GM18519 (cell line): ENCODE data around the gene ABHD2.
"Not testable (repeated sequence)": the region's sequence is repeated elsewhere in the genome, so short reads cannot be mapped to it uniquely, and the experiment has no call there.

ENCODE experiments used
- ATAC-seq: cut with Tn5 transposase; IDR thresholded peaks from one replicate; pipeline ENCODE4 v1.9.1; 2021; ENCODE audit warnings: mild to moderate bottlenecking, moderate library complexity; ENCODE audit not compliant: unreplicated experiment, low FRiP score

ABHD2 gene

DNA sequence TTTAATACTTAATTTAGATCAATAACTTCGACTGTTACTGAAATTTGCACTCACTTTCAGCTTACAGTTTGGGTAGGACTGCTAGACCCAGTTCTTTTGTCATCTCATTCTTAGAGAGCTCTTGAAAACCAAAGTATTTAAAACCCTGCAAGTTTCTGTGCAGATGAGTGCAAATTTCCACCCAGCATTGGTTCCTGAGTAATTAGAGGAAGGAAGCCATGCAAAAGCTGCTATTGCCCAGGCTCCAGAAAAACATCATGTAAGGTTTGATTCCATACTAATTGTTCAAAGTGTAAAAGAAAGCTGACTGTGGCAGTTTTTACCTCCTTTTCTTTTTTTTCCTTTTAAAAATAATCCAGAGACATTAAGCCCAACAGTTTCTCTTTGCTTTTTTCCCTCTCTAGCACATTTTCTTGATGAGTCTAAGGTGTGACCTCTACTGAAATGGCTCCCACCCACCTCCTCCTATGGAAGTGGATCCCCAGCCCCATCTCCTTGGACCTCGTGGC, 30.3 kb downstream of the ABHD2 start:
- ATAC-seq: no peak

GRCh38 chr15:89119489-89120478, 31.5 kb downstream of the ABHD2 start:
- no peak for ATAC-seq

GRCh38 chr15:89120479-89121000, 32.3 kb downstream of the ABHD2 start:
- not testable (repeated sequence) for ATAC-seq

DNA sequence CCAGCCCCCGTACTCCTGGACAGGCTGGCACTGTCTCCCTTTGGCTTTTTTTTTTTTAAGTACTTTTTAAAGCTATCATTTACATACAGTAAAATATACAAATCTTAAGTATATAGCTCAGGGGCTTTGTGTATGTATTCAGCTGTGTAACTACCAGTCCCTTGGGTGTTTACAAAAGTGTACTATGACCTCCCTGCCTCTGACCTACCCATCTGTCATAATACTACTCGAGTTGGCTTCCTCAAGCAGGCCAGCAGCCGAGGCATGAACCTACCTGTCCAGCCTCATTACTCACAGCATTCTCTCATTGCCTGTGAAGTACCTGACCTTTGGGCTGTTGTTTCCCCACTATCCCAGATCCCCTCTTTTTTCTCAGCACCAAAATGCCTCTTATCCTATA, 33.2 kb downstream of the ABHD2 start:
- no peak for ATAC-seq

- ATAC-seq: no peak
Measured at GRCh38 chr15:89122505-89123180, 34.4 kb downstream of the ABHD2 start.

DNA sequence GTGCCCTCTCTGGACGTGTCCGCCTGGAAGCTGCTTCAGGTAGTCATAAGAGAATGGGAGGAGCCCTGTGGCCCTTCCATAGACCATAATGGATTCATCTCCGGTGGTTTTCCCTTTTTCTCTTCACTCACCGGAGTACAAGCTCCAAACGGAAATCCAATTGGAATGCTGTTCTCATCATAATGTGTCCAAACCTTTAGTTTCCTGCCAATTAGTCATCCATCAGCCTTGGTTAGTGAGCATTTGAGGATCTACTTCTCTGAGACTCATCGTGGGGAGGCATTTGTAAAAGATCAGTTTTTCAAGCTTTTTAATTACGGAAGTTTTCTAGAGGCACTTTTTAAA, 34.9 kb downstream of the ABHD2 start:
- no peak for ATAC-seq

GRCh38 chr15:89125088-89125826, 37.0 kb downstream of the ABHD2 start:
- no peak for ATAC-seq

- ATAC-seq: no peak
Measured at GRCh38 chr15:89126009-89126408, 37.8 kb downstream of the ABHD2 start.

DNA sequence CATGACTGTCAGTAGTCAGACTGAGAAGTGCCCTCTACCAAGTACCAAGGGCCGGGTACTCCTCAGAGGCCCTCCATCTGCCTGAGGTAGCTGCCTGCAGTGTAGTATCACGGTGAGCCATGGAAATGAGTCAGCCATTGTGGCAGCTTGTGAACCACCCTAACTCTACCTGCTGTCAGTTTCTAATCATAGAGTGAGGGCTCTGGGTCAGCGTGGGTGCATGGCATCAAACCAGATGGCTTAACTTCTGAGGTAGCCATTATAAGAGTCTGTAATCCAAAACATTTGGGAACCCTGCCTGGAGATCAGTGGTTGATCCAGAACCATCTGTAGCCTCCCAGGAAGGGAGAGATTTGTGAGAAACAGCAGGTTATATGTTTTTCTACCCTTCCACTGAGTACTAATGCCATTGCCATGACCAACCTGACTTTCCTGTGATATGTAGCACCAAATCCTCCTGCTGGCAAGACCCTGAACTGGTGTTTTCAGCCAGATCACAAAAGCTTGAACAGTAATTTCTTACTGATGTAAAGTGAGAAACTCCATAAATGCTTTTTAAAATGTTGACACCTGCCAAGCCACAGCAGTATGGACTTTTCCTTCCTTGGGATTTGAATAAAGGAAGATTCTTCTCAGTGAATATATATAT, 38.9 kb downstream of the ABHD2 start:
- ATAC-seq: no peak

DNA sequence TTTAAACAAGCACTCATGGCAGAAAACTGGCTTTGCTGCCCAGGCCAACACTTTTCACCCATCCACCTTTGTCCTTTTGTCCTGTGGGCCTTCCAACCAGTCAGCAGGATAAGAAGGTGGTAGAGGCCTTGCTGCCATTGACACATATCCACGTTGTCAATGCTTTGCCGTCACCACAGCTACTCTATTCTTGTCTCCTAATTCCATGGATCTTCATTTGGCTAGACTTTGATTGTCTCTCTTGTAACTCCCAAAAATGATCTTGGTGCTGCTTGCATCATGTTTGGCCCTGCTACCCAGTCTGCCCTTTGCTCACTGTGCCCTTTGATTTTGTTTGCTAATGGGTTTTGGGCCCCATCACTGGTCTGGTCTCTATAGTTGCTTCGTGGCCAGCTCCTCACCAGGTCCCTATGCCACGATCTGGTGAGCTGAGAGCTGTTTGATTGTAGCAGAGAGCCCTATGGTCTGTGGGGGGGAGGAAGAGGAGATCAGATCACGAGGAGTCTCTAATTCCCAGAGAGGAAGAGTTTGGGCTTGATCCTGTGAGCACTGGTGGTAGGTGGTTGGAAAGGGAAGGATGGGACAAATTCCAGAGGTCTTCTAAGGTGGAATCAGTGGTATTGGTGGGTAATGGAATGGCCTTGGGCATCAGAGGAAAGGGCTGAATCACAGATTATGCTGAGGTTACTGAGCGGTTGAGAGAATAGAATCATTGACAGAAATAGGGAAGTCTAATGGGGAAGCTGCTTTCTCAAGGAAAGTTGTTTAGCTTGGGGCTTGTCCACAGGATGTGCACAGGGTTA, 40.3 kb downstream of the ABHD2 start:
- no peak for ATAC-seq

DNA sequence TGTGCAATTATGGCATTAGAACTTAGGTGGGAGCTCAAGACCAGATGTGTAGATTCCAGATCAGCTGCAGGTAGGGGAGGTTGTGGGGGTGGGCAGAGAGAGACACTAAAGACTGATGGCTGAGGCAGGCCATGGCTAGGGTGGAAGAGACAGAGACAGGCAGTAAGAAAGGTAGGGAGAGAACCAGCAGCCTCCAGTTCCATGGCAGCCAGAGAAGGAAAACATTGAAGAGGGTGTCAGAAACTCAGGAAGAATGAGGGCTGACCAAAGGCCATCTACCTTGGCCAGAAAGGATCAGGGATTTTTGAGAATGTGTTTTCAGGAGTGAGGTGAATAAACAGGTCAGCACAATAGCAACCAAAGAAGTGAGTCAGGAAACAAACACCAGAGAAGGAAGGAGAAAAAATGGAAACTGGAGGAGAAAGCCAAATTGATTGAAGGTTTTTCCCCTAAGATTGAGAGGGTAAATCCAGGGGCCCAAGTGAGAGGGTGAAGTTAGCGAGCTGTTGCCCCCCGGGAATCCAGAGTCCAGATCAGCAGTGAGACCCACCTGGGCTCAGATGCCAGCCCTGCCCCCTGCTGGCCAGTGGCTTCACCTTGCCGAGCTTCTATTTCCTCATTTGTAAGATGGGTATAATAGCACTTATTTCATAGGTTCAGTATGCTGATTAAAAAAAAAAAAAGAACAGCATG, 41.0 kb downstream of the ABHD2 start:
- ATAC-seq: no peak

- no peak for ATAC-seq
Measured at GRCh38 chr15:89129816-89130134, 41.5 kb downstream of the ABHD2 start.

DNA sequence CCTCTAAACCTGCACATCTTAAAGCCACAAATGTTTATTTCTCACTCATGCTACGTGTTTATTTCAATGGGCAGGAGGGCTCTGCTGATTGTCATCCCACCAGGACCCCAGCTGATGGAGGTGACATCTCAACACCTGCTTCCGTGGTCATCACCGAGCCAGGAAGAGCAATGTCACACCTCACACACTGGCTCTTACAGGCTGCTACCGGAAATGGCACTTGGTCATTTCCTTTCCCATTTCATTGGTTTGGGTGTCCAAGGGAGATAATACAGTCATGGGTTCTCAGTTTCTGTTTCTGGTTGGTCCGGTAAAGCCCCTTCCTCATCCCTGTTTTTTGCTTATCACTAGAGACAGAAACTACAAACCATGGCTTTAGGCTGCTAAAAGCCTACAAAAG, 41.9 kb downstream of the ABHD2 start:
- no peak for ATAC-seq

GRCh38 chr15:89131731-89132130, 43.5 kb downstream of the ABHD2 start:
- no peak for ATAC-seq

DNA sequence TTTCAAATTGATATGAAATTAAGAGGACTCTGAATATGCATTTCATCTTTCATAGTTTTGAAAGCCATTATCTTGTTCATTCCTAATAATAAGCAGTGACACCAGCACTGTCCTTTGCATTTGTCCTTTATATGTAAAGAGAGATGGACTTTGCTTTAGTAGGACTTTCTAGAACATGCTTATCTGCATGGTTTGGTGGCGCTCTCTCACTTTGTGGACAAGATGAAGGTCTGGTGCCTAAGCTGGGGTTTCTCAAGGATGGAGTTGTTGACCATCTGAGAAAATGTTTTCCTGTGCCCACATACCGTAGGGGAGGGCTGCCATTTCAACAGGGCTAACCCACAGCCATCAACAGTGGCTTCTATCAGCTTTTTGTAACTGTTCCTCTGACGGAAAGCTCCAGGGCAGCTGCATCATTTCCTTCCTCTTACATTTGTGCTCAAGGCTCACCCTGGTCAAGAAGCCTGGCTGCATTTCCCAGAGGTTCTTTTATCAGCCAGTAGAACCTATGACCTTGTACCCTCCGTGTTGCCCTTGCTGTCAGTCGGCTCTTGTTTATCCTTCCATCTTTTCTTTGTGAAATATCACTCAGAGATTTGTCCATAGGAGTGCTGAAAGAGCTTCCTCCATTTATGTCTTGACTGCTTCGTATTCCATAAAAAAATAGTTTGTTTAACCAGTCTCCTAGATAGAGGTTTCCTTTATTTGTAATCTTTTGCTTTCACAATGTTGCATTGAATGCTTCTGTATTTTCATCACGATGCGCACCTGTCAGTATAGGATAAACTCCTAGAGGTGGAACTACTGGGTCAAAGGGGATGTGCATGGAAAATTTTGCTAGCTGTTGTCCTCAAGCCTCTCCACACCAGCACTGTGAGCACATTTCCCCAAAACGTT, 44.6 kb downstream of the ABHD2 start:
- no peak for ATAC-seq

DNA sequence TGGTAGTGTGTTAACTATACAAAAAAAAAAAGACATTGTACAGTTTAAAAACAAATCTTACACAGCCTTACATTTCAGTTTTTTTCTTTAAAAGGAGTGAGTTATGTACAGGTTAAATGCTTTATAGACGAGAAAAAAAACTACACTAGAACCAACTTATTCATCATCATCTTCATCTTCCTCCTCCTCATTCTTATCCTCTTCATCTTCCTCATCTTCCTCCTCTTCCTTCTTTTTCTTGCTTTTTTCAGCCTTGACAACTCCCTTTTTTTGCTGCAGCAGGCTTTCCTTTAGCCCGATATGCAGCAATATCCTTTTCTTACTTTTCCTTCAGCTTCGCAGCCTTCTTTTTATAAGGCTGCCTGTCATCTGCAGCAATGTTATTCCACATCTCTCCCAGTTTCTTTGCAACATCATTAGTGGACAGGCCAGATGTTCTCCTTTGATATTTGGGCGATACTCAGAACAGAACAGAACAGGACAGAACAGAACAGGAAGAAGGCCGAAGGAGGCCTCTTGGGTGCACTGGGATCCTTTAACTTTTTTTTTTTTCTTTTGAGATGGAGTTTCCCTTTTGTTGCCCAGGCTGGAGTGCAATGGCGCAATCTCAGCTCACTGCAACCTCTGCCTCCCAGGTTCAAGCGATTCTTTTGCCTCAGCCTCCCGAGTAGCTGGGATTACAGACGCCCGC, 47.3 kb downstream of the ABHD2 start:
- ATAC-seq: not testable (repeated sequence)

DNA sequence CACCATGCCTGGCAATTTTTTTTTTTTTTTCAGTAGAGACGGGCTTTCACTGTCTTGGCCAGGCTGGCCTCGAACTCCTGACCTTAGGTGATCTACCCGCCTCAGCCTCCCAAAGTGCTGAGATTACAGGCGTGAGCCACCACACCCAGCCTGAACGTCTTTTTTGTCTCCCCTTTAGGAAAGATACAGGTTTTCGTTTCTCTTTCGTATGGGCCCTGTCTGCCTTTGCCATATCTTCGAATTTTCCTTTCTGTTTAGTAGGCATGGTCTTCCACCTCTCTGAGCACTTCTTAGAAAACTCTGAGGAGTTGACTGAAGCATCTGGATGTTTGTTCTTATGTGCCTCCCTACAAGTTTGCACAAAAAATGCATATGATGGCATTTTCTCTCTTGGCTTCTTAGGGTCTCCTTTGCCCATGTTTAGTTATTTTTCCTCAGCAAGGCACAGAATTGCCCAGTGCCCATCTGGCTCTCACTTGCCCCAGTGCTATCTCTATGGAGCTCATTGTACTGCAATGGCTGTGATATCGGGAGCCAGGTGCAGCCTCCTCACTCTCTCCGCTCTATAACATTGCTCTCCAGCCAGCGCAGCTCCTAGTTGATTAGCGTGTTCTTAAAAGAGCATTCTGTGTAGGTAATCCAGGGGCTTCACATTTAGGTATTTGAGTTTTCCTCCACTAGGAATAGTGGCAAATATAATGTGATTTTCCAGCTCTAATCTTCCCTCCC, 48.0 kb downstream of the ABHD2 start:
- ATAC-seq: no peak
